Measurements from ENCODE around the gene GANAB.
"Not testable (repeated sequence)": the region's sequence is repeated elsewhere in the genome, so short reads cannot be mapped to it uniquely, and the experiment has no call there.

Gene GANAB

GRCh38 chr11:62621027-62621566, 25.3 kb downstream of the GANAB start:
- DNase-seq, result no peak

GRCh38 chr11:62616957-62617356, 29.5 kb downstream of the GANAB start:
- DNase-seq, result not testable (repeated sequence)

- DNase-seq, result no peak
These were observed 30.9 kb downstream of the GANAB start for GRCh38 chr11:62615521-62615920.

GRCh38 chr11:62614275-62614674, 32.1 kb downstream of the GANAB start:
- DNase-seq, result no peak

- no peak for DNase-seq
These were observed 33.1 kb downstream of the GANAB start for GRCh38 chr11:62613291-62613778.

- DNase-seq, result peak; percentile 63 to 67
These were observed 33.8 kb downstream of the GANAB start, which contains the start of the genes EML3 and ROM1 for GRCh38 chr11:62612366-62613290. Gene EML3 (minus strand): TSS chr11:62612775. CDS start chr11:62612457, 318 bp downstream. Gene ROM1 (plus strand): TSS chr11:62613257. CDS start chr11:62613282, 25 bp downstream.

- peak in 1 of 2 experiments; percentile 43 for DNase-seq
These were observed 34.6 kb downstream of the GANAB start for GRCh38 chr11:62611705-62612365.

GRCh38 chr11:62610814-62611704, 35.4 kb downstream of the GANAB start:
- no peak for DNase-seq

- no peak for DNase-seq
These were observed 36.0 kb downstream of the GANAB start for GRCh38 chr11:62610403-62610802.

GRCh38 chr11:62608776-62609175, 37.6 kb downstream of the GANAB start:
- DNase-seq, result no peak

GRCh38 chr11:62607714-62608113, 38.7 kb downstream of the GANAB start:
- DNase-seq, result no peak

GRCh38 chr11:62605902-62606301, 40.5 kb downstream of the GANAB start:
- no peak for DNase-seq

- no peak for DNase-seq
These were observed 40.9 kb downstream of the GANAB start for GRCh38 chr11:62605467-62605866.

GRCh38 chr11:62604460-62605120, 41.8 kb downstream of the GANAB start:
- no peak for DNase-seq

GRCh38 chr11:62603776-62604299, 42.6 kb downstream of the GANAB start:
- DNase-seq, result peak; percentile 6 to 19

- no peak for DNase-seq
These were observed 43.4 kb downstream of the GANAB start for GRCh38 chr11:62603072-62603408.

GRCh38 chr11:62602141-62603071, 44.0 kb downstream of the GANAB start:
- peak; percentile 56 to 71 for DNase-seq

GRCh38 chr11:62601372-62602140, 44.9 kb downstream of the GANAB start, which contains the start of gene MTA2:
Gene MTA2 (minus strand): TSS chr11:62601865. CDS start chr11:62601450, 415 bp downstream.
- peak; percentile 97 to 99 for DNase-seq

GRCh38 chr11:62601122-62601371, 45.4 kb downstream of the GANAB start:
- DNase-seq, result no peak
